GM21381 (cell line): ENCODE results near the gene RABEPK.
"Not testable (repeated sequence)": the region's sequence is repeated elsewhere in the genome, so short reads cannot be mapped to it uniquely, and the experiment has no call there.

Experiments used
- ATAC-seq: cut with Tn5 transposase; IDR thresholded peaks from one replicate; pipeline ENCODE4 v1.9.1; 2021; ENCODE audit warnings: mild to moderate bottlenecking, moderate library complexity; ENCODE audit not compliant: unreplicated experiment

The RABEPK gene

DNA sequence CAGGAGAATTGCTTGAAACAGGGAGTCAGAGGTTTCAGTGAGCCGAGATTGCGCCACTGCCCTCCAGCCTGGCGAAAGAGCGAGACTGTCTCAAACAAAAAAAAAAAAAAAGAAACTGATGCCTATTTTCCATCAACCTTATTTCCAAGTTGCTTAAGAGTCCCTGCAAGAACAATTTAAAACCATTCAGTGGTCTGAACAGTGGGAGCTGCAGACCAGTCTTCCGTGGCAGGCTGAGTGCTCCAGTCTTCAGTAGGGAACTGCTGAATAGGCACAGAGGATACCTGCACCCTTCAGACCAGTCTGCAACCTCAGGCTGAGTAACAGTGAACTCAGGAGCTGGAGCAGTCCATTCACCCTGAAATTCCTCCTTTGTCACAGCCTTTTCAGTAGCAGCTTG is 5.9 kb upstream of the RABEPK start:
- ATAC-seq: not testable (repeated sequence)

DNA sequence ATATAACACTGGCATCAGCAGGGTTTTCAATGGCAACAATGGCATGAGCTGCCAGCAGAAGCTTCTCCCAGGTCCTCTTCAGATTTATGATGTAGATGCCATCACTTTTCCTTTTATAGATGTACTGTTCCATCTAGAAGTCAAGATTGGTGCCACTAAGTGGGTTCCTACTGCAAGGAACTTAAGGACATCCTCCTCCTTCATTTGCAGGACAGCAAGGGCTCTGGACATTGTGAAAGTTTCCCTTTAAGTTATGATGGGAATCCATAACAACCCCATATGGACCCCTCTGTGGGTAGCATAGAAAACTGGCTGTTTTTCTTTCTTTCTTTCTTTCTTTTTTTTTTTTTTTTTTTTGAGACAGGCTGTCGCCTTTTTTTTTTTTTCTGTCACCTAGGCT is 4.8 kb upstream of the RABEPK start:
- not testable (repeated sequence) for ATAC-seq

DNA sequence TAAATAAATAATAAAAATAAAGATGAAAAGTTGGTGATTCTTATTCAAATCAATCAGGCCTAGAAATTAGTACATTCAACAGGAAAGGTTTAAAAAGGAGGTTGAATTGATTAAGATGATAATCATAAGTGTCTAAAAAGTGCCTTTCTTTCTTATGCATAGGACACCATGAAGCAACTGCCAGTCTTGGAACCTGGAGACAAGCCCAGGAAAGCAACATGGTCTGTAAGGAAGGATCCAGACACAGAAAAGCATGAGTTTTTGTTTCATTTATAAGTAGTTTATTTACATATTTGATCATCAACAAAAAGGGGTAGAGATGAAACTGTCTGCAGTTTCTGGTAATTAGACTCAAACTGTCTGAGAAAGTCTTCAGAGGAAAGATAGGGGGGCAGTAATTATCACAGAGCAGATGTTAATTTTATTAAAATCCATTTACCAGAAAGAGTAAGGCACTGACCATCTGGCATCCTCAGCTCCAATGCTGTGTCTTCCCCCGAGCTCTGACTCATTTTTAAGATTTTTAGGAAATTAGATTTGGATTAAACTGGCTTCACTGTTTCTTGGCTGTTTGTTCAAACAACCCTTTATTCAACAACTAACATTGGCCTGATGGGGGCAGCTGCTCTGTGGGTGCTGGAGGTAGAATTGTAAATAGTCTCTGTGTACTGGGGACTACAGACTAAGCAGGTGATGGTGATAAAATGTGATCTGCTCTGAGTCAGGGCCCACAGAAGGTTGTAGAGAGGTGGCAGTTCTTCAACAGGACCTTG is 2.7 kb downstream of the RABEPK start:
- no peak for ATAC-seq

DNA sequence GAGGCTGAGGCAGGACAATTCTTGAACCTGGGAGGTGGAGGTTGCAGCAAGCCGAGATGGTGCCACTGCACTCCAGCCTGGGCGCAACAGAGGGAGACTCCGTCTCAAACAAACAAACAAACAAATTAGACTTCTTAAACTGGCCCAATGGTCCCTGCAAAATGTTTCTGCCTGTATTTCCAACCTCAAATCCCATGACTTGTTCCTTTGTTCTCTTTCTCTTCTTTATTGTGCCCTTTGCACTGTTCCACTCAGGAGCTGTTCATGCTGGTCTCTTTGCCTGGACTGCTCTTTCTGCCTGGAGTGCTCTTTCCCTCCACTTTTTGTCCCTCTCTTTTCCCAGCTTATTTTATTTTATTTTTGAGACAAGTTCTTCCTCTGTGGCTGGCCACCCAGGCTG is 4.1 kb downstream of the RABEPK start:
- no peak for ATAC-seq

DNA sequence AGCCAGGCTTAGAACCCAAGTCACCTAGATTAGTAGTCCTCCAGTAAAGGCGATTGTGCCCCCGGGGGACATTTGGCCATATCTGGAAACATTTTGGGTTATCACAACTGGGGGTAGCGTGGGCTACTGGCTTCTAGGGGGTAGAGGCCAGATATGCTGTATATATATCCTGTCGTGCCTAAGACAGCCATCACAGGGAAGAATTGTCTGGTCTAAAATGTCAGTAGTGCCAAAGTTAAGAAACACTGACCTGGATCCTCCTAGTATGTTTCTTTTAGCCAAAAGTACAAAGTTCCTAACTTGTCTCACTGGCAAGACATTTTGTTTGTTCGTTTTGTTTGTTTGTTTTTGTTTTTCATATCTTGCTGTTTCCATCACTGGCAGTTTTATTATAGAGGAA is 13.8 kb downstream of the RABEPK start:
- ATAC-seq: no peak

DNA sequence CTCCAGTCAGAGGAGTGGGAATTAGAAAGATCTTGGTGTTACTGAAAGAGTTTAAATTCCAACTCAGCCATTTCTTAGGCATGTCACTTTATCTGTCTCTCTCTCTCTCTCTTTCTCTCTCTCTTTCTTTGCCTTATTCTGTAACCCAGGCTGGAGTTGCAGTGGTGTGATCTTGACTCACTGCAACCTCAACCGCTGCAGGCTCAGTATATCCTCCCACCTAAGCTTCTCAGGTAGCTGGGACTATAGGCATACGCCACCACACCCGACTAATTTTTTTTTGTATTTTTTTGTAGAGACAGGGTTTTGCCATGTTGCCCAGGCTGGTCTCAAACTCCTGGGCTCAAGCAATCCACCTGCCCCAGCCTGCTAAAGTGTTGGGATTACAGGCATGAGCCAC is 18.3 kb downstream of the RABEPK start:
- ATAC-seq: no peak

DNA sequence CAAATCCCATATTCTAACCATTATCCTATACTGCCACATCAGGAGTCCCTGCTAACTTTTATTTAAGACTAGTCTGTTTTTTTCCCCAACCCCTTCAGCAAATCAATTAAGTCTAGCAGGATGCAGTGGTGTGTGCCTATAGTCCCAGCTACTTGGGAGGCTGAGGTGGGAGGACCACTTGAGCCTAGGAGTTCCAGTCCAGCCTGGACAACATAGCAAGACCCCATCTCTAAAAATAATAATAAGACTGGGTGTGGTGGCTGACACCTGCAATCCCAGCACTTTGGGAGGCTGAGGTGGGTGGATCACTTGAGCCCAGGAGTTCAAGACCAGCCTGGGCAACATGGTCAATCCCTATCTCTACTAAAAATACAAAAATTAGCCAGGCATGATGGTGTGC is 24.5 kb downstream of the RABEPK start:
- not testable (repeated sequence) for ATAC-seq

DNA sequence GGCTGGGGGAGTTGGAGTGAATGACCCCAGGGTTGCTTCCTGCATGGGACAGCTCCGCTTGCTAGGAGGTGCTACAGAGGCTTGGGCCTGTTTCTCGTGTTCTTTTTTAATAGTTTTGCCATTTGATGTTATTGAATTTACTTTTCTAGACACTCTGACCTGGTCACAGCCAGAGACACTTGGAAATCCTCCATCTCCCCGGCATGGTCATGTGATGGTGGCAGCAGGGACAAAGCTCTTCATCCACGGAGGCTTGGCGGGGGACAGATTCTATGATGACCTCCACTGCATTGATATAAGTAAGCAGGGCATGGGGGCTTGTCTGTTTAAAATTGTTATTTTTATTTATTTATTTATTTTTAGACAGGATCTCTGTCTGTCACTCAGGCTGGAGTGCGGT is 27.4 kb downstream of the RABEPK start:
- no peak for ATAC-seq

DNA sequence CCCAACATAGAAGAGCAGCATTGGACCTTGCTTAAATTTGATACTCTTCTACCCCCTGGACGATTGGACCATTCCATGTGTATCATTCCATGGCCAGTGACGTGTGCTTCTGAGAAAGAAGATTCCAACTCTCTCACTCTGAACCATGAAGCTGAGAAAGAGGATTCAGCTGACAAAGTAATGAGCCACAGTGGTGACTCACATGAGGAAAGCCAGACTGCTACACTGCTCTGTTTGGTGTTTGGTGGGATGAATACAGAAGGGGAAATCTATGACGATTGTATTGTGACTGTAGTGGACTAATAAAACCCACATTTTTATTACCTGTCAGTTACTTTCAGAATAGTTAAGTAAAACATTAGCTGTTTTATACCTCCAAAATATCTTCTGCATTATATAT is 33.3 kb downstream of the RABEPK start:
- ATAC-seq: no peak

DNA sequence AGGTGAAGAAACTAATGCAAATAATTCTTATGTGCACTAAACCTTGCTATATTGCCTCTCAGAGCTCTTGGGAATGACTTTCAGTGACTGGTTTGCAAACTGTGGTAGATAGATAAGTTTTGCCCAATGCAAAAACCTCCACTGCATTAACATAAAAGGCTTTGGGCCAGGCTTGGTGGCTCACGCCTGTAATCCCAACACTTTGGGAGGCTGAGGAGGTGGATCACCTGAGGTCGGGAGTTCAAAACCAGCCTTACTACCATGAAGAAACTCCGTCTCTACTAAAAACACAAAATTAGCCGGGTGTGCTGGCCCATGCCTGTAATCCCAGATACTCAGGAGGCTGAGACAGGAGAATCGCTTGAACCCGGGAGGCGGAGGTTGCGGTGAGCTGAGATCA is 33.8 kb downstream of the RABEPK start:
- not testable (repeated sequence) for ATAC-seq

DNA sequence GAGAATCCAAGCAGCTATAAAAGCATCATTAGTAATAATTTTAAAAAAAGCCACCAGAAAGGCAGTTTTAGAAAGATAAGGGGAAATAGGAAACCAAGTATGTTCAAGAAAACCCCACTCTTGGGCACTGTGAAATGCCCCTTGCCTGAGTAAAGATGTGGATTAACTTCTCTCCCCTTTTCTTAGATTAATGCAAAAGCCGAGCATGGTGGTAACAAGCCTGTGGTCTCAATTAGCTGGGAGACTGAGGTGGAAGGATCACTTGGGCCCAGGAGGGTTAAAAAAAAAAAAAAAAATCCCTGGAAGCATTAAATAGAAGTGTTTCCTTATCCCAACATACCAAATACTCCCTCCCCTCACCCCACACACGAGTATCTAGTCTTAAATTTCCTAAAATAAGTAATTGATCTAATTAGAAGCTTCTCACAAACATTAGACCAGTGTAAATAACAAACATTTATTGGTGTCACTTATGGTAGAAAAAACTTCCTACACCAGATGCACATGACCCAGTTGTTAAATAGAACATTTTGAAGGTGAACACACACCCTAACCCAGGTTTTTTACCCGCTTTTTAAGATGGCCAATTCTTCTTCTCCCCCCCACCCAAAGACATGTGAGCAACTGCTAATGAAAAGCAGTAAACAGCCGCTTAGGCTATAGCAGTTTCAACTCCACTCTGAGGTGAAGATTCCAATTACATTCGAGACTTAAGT is 35.6 kb downstream of the RABEPK start:
- no peak for ATAC-seq

DNA sequence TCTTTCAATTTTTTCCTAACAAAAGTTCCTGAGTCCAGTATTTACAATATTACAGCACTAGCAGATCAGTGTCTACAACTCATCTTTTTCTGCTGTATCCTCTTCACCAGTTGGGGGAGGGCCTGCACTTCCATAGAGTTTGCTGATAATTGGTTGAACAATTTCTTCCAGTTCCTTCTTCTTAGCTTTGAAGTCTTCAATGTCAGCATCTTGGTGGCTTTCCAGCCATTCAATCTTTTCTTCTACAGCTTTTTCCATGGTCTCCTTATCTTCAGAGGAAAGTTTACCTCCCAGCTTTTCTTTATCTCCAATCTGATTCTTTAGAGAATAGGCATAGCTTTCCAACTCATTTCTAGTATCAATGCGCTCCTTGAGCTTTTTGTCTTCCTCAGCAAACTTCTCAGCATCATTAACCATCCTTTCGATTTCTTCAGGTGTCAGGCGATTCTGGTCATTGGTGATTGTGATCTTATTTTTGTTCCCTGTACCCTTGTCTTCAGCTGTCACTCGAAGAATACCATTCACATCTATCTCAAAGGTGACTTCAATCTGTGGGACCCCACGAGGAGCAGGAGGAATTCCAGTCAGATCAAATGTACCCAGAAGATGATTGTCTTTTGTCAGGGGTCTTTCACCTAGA is 36.3 kb downstream of the RABEPK start:
- not testable (repeated sequence) for ATAC-seq

DNA sequence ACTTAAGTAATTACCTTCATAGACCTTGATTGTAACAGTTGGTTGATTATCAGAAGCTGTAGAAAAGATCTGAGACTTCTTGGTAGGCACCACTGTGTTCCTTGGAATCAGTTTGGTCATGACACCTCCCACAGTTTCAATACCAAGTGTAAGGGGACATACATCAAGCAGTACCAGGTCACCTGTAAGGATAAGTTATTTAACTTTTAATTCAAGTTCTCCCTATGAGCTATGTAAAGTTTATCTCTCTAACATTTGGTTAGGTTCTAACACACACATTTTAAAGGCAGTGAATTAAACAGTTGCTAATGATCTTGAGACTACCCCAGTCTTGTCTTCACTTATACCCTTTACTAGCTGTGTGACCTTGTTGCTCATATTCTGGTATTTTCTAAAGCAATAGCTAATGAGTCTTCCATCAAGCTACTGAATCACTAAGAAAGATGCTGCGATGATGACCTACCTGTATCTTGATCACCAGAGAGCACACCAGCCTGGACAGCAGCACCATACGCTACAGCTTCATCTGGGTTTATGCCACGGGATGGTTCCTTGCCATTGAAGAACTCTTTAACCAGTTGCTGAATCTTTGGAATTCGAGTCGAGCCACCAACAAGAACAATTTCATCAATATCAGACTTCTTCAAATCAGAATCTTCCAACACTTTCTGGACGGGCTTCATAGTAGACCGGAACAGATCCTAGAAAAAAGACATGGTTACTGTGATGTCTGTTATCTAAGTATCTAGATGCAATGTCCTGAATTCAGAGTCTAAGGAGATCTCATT is 38.0 kb downstream of the RABEPK start:
- no peak for ATAC-seq

DNA sequence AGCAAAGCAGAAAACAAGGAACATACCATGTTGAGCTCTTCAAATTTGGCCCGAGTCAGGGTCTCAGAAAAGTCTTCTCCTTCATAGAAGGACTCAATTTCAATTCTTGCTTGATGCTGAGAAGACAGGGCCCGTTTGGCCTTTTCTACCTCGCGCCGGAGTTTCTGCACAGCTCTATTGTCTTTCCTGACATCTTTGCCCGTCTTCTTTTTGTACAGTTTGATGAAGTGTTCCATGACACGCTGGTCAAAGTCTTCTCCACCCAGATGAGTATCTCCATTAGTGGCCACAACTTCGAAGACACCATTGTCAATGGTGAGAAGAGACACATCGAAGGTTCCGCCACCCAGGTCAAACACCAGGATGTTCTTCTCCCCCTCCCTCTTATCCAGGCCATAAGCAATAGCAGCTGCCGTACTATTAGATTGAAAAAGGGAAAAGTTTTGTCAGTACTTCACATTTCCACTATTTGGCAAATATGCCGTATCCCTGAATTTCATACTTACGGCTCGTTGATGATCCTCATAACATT is 38.6 kb downstream of the RABEPK start:
- no peak for ATAC-seq

DNA sequence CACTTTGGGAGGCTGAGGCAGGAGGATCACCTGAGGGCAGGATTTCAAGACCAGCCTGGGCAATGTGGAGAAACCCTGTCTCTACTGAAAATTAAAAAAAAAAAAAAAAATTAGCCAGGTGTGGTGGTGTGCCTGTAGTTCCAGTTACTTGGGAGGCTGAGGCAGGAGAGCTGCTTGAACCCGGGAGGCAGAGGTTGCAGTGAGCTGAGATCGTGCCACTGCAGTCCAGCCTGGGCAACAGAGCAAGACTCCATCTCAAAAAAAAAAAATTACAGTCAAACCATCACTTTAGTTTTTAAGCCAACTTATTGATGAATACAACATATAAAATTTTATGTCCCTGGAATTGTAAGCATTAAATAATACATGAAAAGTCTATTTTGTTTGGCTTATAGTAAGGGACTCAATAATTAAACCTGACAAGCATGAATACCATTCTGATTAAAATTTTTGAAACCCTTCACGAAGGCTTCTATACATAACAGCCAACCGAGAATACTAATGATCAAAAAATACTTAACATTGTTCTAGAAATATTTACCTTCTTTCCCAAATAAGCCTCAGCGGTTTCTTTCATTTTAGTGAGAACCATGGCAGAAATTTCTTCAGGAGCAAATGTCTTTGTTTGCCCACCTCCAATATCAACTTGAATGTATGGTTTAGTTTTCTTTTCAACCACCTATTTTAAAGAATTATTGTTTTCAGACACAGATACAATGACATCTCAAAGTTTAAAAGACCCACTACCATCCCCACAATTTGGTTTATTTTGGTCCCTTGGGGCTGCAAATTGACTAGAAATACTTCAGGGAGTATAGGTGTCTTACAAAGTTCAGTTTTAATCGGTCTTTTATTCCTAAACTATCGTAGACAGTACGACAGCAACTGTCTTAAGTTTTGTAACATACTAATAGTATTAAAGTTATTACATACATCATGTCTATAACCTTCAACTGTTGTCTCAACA is 39.6 kb downstream of the RABEPK start:
- no peak for ATAC-seq

DNA sequence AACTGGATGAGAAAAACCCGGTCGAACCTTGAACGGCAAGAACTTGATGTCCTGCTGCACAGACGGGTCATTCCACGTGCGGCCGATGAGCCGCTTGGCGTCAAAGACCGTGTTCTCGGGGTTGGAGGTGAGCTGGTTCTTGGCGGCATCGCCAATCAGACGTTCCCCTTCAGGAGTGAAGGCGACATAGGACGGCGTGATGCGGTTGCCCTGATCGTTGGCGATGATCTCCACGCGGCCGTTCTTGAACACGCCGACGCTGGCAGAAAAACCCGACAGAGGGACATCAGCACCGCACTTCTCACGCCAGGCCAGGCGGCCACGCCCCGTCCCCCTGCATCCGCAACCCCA is 40.3 kb downstream of the RABEPK start:
- ATAC-seq: no peak

DNA sequence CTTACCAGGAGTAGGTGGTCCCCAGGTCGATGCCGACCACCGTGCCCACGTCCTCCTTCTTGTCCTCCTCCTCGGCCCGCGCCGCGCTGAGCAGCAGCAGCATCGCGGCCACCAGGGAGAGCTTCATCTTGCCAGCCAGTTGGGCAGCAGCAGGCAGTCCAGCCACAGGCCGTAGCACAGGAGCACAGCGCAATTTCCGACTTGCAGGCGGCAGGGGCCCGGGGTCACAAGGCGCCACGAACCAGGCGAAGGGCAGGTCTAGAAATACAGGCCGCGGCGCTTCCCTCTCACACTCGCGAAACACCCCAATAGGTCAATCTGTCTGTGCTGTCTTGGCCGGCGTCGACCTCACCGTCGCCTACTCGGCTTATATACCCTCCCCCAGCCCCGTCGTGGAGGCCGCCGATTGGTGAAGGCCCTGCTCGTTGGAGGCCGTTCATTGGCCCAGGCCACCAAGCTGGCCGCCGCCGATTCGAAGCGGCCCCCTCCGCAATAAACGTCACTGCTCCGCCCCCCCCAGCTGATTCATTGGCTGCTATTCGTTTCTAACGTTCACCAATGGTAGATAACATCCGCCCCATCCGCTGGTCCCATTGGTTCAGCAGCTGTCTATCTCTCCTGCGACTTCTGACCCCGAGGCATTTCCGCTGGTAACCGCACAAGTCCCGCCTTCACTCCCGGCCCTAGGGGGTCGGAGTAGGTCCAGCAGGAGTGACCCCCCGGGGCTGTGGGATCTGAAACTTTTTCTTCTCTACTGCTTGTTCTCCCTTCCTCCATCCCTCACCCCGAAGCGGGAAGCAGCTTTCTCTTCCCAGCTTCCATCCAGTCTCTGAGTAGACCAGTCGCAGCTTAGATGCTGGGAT is 40.9 kb downstream of the RABEPK start, which contains the start of gene HSPA5:
TSS of gene HSPA5 (minus strand) at position 344 of the 863 bp plus-strand sequence. CDS start at position 127, 217 bp downstream.
- peak; percentile 84 for ATAC-seq

DNA sequence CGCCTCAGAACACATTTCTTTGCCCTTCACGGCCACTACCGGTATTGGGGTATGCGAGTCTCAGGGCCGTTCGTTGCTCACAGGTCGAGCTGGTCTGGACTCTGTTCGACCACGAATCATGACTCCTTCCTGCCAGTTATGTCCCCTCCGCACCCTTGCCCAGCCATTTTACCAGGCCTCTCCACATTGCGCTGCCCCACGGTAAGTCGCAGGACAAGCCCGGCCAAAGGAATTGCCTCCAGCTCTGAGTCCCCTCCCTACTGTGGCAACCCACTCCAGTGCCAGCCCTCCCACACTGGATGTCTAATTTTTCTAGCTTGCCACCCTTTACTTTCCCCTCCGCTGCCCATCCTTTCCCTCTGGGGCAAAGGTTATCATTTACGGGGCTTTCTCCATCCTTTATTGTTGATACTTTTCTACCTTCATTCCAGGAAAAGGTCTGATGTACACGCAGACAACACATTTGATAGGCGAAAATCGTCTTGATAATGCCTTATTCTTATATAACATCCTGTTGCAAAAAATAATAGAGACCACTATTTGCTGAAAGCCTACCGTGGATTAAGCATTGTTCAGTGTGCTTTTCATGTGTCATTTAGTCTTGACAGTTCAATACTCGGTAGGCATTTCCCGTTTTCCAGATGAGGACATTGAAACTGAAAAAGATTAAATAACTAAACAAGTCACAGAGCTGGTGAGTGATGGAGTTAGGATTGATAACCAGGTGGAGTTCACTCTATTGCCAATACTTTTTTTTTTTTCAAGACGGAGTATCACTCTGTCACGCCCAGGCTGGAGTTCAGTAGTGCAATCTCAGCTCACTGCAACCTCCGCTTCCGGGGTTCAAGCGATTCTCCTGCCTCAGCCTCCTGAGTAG is 41.8 kb downstream of the RABEPK start:
- ATAC-seq: peak; percentile 9
